Effector memory CD8-positive, alpha-beta T cell (primary cell): ENCODE data around the gene RBM39.
"Not testable (repeated sequence)": the region's sequence is repeated elsewhere in the genome, so short reads cannot be mapped to it uniquely, and the experiment has no call there.

Experiments
- ATAC-seq: fragments of 150-1000 bp; cut with Tn5 transposase; replicated peaks from 2 replicates; pipeline ENCODE4 v1.10.0; 2021; ENCODE audit warnings: mild to moderate bottlenecking, moderate library complexity
- DNase-seq, 3 experiments: peaks; one replicate each; pipeline ENCODE4 v3.0.0; 2021
- H3K27ac Mint-ChIP-seq, 2 donors: one replicate each; pipeline ENCODE4 v1.8.0; 2022; ENCODE audit warnings: mild to moderate bottlenecking in 2 of 2, mixed read lengths in 2 of 2, moderate library complexity in 2 of 2
- H3K27me3 Mint-ChIP-seq, 2 donors: one replicate each; pipeline ENCODE4 v1.8.0; 2022; ENCODE audit warnings: mixed read lengths in 2 of 2
- H3K36me3 Mint-ChIP-seq: one replicate; pipeline ENCODE4 v1.8.0; 2022; ENCODE audit warnings: mild to moderate bottlenecking, moderate library complexity, mixed read lengths; ENCODE audit not compliant: insufficient read depth
- H3K4me1 Mint-ChIP-seq, 2 donors: one replicate each; pipeline ENCODE4 v1.8.0; 2022; ENCODE audit warnings: low read depth in 2 of 2, mixed read lengths in 2 of 2
- H3K4me3 Mint-ChIP-seq, 2 donors: one replicate each; pipeline ENCODE4 v1.8.0; 2022; ENCODE audit warnings: mild to moderate bottlenecking in 2 of 2, mixed read lengths in 2 of 2, moderate library complexity in 2 of 2
- H3K9me3 Mint-ChIP-seq, 2 donors: one replicate each; pipeline ENCODE4 v1.8.0; 2022; ENCODE audit warnings: mixed read lengths in 2 of 2

Gene RBM39

DNA sequence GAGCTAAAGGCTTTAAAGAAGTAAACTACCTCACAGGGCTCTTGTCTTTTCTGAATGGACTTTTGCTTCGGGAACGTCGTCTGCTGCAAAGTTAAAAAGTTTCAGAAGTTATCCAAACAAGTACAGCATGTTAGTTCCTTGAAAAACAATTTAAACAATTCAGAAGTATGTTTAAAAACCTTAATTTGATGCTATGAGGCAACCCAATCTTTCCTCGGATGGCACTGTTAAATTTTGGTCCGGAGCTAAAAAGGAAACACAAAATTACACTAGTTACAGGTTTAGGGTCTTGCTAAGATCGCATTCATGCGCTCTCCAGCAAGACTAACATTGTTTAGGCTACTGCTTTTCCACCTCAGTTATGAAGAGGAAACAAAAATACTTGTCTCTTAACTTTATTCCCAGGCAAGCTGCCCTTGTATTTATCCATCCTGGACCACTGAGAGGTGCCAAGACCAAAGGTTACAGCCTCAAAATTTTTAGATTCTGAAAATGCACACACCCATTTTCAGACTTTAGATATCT lies 12.7 kb downstream of the RBM39 start:
- no peaks in the 10 kb centered on the region for H3K27me3 Mint-ChIP-seq
- peaks cover 100% of the 10 kb centered on the region for H3K36me3 Mint-ChIP-seq
- H3K27ac Mint-ChIP-seq, result peak overlapping the region in 1 of 2 donors; percentile 20
- peak overlapping the region in 1 of 2 donors; percentile 39 for H3K4me3 Mint-ChIP-seq
- ATAC-seq (no peak), DNase-seq (no peak)
- H3K4me1 Mint-ChIP-seq, result peaks cover 34 to 47% of the 10 kb centered on the region in 2 donors
- no peaks in the 10 kb centered on the region for H3K9me3 Mint-ChIP-seq

DNA sequence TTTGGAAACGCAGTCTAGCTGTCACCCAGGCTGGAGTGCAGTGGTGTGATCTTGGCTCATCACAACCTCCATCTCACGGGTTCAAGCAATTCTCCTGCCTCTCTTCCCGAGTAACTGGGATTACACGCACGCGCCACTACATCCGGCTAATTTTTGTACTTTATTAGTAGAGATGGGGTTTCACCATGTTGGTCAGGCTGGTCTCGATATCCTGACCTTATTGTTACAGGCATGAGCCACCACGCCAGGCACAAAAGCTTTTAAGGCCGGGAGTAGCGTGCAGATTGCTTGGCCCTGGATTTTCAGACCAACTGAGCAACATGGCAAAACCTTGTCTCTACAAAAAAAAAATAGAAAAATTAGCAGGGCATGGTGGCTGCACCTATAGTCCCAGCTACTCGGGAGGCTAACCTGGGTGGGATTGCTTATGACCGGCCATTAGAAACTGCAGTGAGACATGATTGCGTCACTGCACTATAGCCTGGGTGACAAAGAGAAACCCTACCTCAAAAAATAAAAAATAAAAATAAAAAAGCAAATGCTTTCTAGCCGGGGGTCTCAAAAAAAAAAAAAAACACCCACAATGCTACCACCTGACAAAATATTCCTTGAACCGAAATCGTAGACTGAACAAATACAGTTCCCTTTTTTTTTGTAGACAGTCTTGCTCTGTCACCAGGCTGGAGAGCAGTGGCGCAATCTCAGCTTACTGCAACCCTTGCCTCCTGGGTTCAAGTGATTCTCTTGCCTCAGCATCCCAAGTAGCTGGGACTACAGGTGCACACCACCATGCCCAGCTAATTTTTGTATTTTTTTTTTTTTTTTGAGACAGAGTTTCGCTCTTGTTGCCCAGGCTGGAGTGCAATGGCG lies 15.0 kb downstream of the RBM39 start:
- ATAC-seq (no peak), DNase-seq (no peak)
- Mint-ChIP-seq H3K27ac (peak overlapping the region in 1 of 2 donors; percentile 85), H3K27me3 (no peaks in the 10 kb centered on the region), H3K36me3 (peaks cover 100% of the 10 kb centered on the region), H3K4me3 (no peak overlapping the region), H3K4me1 (peaks cover 25 to 35% of the 10 kb centered on the region in 2 donors), H3K9me3 (no peaks in the 10 kb centered on the region)

DNA sequence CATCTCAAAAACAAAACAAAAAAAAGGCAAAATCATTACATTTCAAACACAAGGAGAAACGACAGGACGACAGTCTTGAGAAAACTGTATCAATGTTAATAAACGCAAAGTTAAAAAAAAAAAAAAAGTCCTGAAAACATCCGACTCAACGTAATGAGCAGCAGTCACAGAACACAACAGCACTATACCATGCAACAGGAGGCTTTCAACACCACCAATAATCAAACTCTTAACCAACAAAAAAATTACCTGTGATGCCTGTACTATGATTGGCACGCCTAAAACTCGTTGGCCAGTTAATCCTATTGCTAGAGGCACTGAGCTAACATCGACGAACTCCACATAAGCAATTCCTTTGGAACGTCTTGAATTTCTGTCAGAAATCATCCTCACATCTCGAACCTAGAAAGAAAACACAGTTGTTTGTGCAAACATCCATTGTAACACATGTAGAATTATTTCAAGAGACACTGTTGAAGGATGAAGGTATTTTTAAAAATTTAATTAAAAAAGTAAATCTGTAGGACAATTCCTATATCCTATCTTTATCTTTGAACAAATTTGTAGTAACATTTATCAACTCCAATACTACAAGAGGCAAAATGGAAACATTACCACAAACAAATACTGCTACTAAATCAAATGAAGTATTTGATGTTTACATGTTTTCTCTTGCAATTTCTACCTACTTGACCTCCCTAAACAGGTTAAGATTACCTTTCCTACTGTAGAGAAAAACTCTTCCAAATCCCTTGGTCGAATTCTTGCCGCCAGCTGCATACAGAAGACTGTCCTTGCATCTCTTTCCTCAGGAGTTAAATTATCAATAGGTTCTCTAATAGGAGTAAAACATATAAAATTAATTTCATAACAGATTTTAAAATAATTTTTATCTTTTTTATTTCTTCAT lies 17.5 kb downstream of the RBM39 start:
- peaks cover 23 to 39% of the 10 kb centered on the region in 2 donors for H3K4me1 Mint-ChIP-seq

DNA sequence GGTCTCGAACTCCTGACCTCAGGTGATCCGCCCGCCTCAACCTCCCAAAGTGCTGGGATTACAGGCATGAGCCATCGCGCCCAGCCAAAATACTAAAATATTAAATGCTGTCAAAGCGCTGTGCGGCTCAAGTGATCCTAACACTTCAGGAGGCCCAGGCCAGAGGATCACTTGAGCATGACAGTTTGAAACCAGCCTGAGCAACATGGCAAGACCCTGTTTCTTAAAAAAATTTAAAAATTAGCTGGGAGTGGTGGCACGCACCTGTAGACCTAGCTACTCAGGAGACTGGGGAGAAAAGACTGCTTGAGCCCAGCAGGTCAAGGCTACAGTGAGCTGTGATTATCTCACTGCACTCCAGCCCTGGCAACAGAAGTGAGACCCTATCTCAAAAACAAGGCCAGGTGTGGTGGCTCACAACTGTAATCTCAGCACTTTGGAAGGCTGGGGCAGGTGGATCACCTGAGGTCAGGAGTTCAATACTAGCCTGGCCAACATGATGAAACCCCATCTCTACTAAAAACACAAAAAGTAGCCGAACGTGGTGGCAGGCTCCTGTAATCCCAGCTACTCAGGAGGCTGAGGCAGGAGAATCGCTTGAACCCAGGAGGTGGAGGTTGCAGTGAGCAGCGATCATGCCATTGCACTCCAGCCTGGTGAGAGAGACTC lies 18.3 kb downstream of the RBM39 start:
- H3K27ac Mint-ChIP-seq, result peak overlapping the region; percentile 46 to 88
- peaks cover 100% of the 10 kb centered on the region for H3K36me3 Mint-ChIP-seq
- H3K9me3 Mint-ChIP-seq, ATAC-seq, H3K27me3 Mint-ChIP-seq, DNase-seq: not testable (repeated sequence)
- peaks cover 23 to 38% of the 10 kb centered on the region in 2 donors for H3K4me1 Mint-ChIP-seq
- peak overlapping the region in 1 of 2 donors; percentile 54 for H3K4me3 Mint-ChIP-seq

More for the DNA sequence above, 17.5 kb downstream of the RBM39 start:
- Mint-ChIP-seq H3K27ac (peak overlapping the region; percentile 46 to 69), H3K36me3 (peaks cover 100% of the 10 kb centered on the region), H3K4me3 (no peak overlapping the region), H3K27me3 (no peaks in the 10 kb centered on the region), H3K9me3 (no peaks in the 10 kb centered on the region)
- DNase-seq (no peak), ATAC-seq (no peak)

DNA sequence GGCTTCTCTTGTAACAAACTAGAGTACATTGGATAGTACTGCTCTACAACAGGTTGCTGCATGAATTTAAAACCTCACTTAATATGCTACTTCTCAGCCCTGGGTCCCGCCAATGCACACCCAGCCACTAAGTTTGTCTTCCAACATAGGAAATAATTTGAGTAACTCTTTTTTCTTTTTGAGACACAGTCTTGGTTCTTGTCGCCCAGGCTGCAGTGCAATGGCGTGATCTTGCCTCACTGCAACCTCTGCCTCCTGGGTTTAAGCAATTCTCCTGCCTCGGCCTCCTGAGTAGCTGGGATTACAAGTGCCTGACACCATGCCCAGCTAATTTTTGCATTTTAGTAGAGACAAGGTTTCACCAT lies 18.8 kb downstream of the RBM39 start:
- H3K9me3 Mint-ChIP-seq, DNase-seq, H3K27me3 Mint-ChIP-seq: not testable (repeated sequence)
- peak overlapping the region in 1 of 2 donors; percentile 54 for H3K4me3 Mint-ChIP-seq
- ATAC-seq, result peak; percentile 23
- peak overlapping the region; percentile 63 to 88 for H3K27ac Mint-ChIP-seq
- H3K36me3 Mint-ChIP-seq, result peaks cover 100% of the 10 kb centered on the region
- H3K4me1 Mint-ChIP-seq, result peaks cover 23 to 39% of the 10 kb centered on the region in 2 donors

DNA sequence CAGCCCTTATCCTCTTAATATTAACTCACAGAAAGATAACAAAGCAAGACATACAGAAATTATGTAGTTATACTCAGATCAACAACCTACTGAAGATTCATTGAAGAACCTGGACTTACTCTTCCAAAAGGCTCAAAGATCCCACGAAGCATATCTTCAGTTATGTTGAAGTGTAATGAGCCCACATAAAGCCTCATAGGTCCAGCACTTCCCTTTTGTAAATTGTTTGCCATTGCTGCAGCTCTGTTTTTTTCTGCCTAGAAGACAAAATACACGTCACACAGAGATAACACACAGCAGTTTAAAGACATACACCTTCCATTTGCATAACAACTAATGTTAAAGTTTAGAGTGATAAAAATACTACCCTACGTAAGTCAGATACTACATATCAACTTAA lies 20.4 kb downstream of the RBM39 start:
- Mint-ChIP-seq H3K9me3 (no peaks in the 10 kb centered on the region), H3K4me3 (peak overlapping the region in 1 of 2 donors; percentile 45), H3K27ac (peak overlapping the region; percentile 35 to 63), H3K27me3 (no peaks in the 10 kb centered on the region), H3K4me1 (peaks cover 25 to 48% of the 10 kb centered on the region in 2 donors), H3K36me3 (peaks cover 100% of the 10 kb centered on the region)
- ATAC-seq (no peak), DNase-seq (no peak)

DNA sequence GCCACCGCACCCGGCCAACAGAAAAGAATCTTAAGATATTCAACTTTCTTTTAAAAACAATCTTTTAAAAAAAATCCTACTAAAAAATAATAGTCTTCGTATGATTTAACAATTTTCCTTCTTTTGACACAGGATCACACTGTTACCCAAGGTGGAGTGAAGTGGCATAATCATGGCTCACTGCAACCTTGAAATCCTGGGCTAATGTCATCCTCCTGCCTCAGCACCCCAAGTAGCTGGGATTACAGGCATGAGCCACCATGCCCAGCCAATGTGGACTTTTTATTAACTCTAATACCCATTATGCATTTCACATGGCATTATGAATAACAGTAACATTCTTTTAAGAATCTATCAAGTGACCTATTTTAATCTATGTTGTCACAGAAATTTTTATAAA lies 20.8 kb downstream of the RBM39 start:
- Mint-ChIP-seq H3K27me3 (no peaks in the 10 kb centered on the region), H3K9me3 (no peaks in the 10 kb centered on the region), H3K4me3 (peak overlapping the region in 1 of 2 donors; percentile 45), H3K36me3 (peaks cover 100% of the 10 kb centered on the region), H3K27ac (peak overlapping the region; percentile 77 to 83), H3K4me1 (peaks cover 24 to 47% of the 10 kb centered on the region in 2 donors)
- DNase-seq (no peak), ATAC-seq (no peak)

DNA sequence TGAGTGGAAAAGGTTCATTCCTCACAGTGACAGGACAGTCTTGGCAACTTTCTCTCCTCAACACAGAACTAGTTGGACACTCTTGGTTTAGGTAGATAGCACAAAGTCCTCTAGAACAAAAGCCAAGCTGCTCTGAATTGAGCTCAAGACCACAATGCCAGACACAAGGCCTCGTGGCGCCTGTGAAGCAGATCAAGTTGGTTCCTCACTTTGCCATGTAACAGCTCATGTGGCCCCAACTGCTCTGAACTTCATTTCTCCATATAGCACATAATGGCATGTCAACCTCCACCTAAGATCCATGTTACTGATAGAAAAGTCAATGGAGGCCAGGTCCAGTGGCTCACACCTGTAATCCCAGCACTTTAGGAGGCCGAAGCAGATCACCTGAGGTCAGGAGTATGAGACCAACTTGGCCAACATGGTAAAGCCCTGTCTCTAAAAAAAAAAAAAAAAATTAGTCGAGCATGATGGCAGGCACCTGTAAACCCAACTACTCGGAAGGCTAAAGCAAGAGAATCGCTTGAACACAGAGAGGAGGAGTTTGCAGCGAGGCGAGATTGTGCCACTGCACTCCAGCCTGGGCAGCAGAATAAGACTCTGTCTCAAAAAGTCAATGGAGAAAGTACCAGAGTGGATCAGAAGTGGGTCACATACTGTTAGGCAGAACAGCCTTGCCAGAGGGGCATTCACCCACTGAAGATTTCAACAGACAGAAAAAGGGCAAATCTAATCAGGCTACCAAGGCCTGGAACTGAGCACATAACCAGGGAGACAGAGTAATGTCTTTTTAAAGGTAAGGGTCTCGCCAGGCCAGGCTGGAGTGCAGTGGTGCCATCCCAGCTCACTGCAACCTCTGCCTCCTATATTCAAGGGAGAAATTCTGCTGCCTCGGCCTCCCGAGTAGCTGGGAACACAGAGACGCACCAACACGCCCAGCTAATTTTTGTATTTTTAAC lies 21.6 kb downstream of the RBM39 start:
- no peak for ATAC-seq
- Mint-ChIP-seq H3K4me3 (peak overlapping the region; percentile 29 to 41), H3K27ac (peak overlapping the region; percentile 77 to 83), H3K9me3 (no peaks in the 10 kb centered on the region), H3K36me3 (peaks cover 100% of the 10 kb centered on the region), H3K4me1 (peaks cover 24 to 52% of the 10 kb centered on the region in 2 donors), H3K27me3 (no peaks in the 10 kb centered on the region)
- DNase-seq, result no peak

DNA sequence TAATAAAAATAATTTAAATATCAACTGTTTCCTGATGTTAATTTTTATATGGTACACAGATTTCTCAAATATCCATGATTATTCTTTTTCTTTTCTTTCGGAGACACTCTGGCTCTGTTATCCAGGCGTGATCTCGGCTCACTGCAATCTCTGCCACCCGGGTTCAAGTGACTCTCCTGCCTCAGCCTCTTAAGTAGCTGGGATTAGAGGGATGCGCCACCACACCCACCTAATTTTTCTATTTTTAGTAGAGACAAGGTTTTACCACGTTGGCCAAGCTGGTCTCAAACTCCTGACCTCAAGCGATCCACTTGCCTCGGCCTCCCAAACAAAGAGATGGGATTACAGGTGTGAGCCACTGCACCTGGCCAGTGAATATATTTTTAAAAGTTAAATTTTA lies 22.3 kb downstream of the RBM39 start:
- H3K27ac Mint-ChIP-seq, result peak overlapping the region; percentile 77 to 83
- H3K9me3 Mint-ChIP-seq, result no peaks in the 10 kb centered on the region
- peaks cover 24 to 49% of the 10 kb centered on the region in 2 donors for H3K4me1 Mint-ChIP-seq
- H3K4me3 Mint-ChIP-seq, result peak overlapping the region in 1 of 2 donors; percentile 29
- H3K36me3 Mint-ChIP-seq, result peaks cover 100% of the 10 kb centered on the region
- H3K27me3 Mint-ChIP-seq, result no peaks in the 10 kb centered on the region
- no peak for DNase-seq
- no peak for ATAC-seq

DNA sequence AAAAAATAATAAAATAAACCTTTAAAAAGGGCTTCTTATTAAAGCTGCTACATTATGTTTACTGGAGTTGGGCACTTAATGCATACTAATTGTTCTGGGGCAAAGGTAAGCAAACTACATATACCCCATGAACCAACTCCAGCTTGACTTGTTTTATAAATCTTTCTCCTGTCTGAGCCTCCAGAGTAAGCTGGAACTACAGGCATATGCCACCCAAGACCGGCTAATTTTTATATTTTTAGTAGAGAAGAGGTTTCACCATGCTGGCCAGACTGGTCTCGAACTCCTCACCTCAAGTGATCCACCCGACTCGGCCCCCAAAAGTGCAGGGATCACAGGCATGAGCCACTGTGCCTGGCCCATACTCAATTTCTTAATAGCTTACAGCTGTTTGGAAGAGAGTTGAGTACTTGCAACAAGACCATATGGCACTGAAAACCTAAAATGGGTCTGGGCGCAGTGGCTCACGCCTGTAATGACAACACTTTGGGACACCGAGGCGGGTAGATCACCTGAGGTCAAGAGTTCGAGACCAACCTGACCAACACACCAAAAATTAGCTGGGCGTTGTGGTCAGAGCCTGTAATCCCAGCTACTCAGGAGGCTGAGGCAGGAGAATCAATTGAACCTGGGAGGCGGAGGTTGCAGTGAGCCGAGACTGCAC lies 23.0 kb downstream of the RBM39 start:
- peaks cover 22 to 54% of the 10 kb centered on the region in 2 donors for H3K4me1 Mint-ChIP-seq
- no peak overlapping the region for H3K4me3 Mint-ChIP-seq
- H3K27ac Mint-ChIP-seq, result peak overlapping the region; percentile 72 to 83
- DNase-seq, result no peak
- peaks cover 100% of the 10 kb centered on the region for H3K36me3 Mint-ChIP-seq
- H3K9me3 Mint-ChIP-seq, result no peaks in the 10 kb centered on the region
- no peak for ATAC-seq
- H3K27me3 Mint-ChIP-seq, result no peaks in the 10 kb centered on the region

DNA sequence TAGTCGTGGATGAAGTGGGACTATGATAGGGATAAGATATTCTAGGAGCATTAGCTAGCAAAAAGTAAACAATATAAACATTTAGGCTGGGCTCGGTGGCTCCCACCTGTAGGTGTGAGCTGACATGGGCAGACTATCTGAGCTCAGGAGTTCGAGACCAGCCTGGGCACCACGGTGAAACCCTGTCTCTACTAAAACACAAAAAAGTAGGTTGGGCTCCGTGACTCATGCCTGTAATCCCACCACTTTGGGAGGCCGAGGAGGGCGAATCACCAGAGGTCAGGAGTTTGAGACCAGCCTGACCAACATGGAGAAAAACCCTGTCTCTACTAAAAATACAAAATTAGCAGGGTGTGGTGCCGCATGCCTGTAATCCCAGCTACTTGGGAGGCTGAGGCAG lies 23.7 kb downstream of the RBM39 start:
- peaks cover 24 to 55% of the 10 kb centered on the region in 2 donors for H3K4me1 Mint-ChIP-seq
- peaks cover 100% of the 10 kb centered on the region for H3K36me3 Mint-ChIP-seq
- peak overlapping the region in 1 of 2 donors; percentile 44 for H3K4me3 Mint-ChIP-seq
- peak overlapping the region; percentile 72 to 83 for H3K27ac Mint-ChIP-seq
- not testable (repeated sequence) for H3K9me3 Mint-ChIP-seq, DNase-seq, ATAC-seq, H3K27me3 Mint-ChIP-seq

DNA sequence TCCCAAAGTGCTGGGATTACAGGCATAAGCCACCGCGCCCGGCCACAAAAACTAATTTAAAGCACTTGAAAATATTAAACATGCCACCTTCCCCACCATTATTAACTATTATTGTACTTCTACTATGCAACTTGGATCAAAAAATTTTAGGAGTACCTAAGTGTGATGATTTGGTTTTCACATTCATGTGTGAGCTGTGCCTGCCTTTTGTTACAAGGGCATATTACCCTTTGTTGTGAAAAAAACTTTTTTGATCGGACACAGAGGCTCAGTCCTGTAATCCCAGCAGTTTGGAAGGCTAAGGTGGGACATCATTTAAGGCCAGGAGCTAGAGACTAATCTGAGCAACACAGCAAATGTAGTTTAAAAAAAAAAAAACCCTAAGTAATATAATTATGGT lies 25.7 kb downstream of the RBM39 start:
- Mint-ChIP-seq H3K4me1 (peaks cover 24 to 51% of the 10 kb centered on the region in 2 donors), H3K9me3 (no peaks in the 10 kb centered on the region), H3K27me3 (no peaks in the 10 kb centered on the region), H3K36me3 (peaks cover 100% of the 10 kb centered on the region), H3K27ac (no peak overlapping the region), H3K4me3 (no peak overlapping the region)
- ATAC-seq (no peak), DNase-seq (no peak)
